Heart right ventricle (tissue), 16 donors: Measurements from ENCODE around the gene MAP3K5. TPM values are rescaled to one million over a fixed set of nuclear protein-coding genes. Genes with fewer than 3 reads are reported as not detected.

ENCODE experiments used
- ATAC-seq, 8 donors: fragments of 200-7000 bp; cut with Tn5 transposase; one replicate each; pipeline ENCODE4 v1.9.1; 2020; ENCODE audit warnings: mild to moderate bottlenecking in 8 of 8, moderate library complexity in 8 of 8, moderate number of reproducible peaks in 1 of 8
- DNase-seq, 2 donors: peaks; one replicate each; pipeline ENCODE4 v3.0.0-alpha.2; 2020
- H3K27ac ChIP-seq, 10 donors: fragments of 200-600 bp; sonication (generic) in 2 of 10; one replicate each; pipeline versions ENCODE4 v1.5.0 to v1.8.0; 2020 to 2022; ENCODE audit warnings: mild to moderate bottlenecking in 3 of 10
- H3K27me3 ChIP-seq, 7 donors: fragments of 200-600 bp; one replicate each; pipeline ENCODE4 v1.8.0; 2021 to 2022; ENCODE audit warnings: mild to moderate bottlenecking in 2 of 7
- H3K36me3 ChIP-seq, 9 donors: fragments of 200-600 bp; sonication (generic) in 1 of 9; one replicate each; pipeline versions ENCODE4 v1.5.0 to v1.8.0; 2020 to 2022; ENCODE audit warnings: mild to moderate bottlenecking in 2 of 9
- H3K4me1 ChIP-seq, 9 donors: fragments of 200-600 bp; sonication (generic) in 1 of 9; one replicate each; pipeline versions ENCODE4 v1.5.0 to v1.8.0; 2020 to 2022; ENCODE audit warnings: mild to moderate bottlenecking in 4 of 9
- H3K4me3 ChIP-seq, 10 donors: fragments of 200-600 bp; sonication (generic) in 2 of 10; one replicate each; pipeline versions ENCODE4 v1.5.0 to v1.8.0; 2020 to 2022; ENCODE audit warnings: mild to moderate bottlenecking in 7 of 10, moderate library complexity in 2 of 10
- H3K9me3 ChIP-seq, 11 donors: fragments of 200-600 bp in 10 of 11; sonication (generic) in 2 of 11; one replicate each; pipeline versions ENCODE4 v1.5.0 to v1.8.0; 2013 to 2022; ENCODE audit warnings: mild to moderate bottlenecking in 2 of 11, control low read depth in 1 of 11, moderate library complexity in 1 of 11
- WGBS, 2 donors: extraction: QIAGEN DNeasy Blood & Tissue Kit; methylation state at CpG; one replicate each; pipeline ENCODE4 v1.1.7; 2013; ENCODE audit warnings: inconsistent platforms in 1 of 2; 5-methylcytosine and 5-hydroxymethylcytosine counted together
- intact Hi-C, 10 donors: fragments of 100-400 bp; cut with DNase I; formaldehyde crosslinking; loops; one replicate each; pipeline versions ENCODE4 v1.11.1 to v1.14.2; 2022
- polyA plus RNA-seq, 2 donors: library from polyadenylated mRNA; stranded (reverse); fragments of 200-250 nt; gene quantifications; one replicate each; pipeline ENCODE4 v1.2.3, GENCODE V29; 2013
- total RNA-seq, 10 donors: library from RNA; stranded (reverse); fragmentation: NEBNext Ultra II Directional in 3 of 10; extraction: Animal tissue kit (Norgen Biotek cat#: 25700) in 3 of 10; gene quantifications; one replicate each; pipeline versions ENCODE4 v1.2.1 to v1.2.4, GENCODE V29; 2021 to 2023
- TF ChIP-seq, protein P1 (sequence below), 9 donors: fragments of 200-600 bp; sonication (generic) in 2 of 9; IDR thresholded peaks; one replicate each; pipeline versions ENCODE4 v1.5.0 to v1.8.0; 2021 to 2022; ENCODE audit warnings: antibody characterized with exemption in 9 of 9, mild to moderate bottlenecking in 5 of 9, moderate library complexity in 1 of 9
- donor health status: Arrhythmogenic right ventricular cardiomyopathy.
- donor health status: ischemic (EF 13 %, LVEDD 7.1; RV severe dilation, severe dysfunction).
- donor health status: healthy with polysubstance abuse.
- donor health status: DM: no; HTN: yes; CAD: no.
- donor health status: DM: no; HTN: no; CAD: no.
- donor health status: ischemic (EF 25% LVEDD 6.9; RV normal size, moderate dysfunction).
- donor health status: ischemic (EF 25% LVEDD 5.7; RV mildly dilated, moderate dysfunction).
- donor health status: healthy.
- donor health status: DM: yes; HTN: yes; CAD: no.
- donor health status: Ischemic cardiomyopathy.
- donor health status: ischemic (EF 35%, LVEDD 5.7; RV mildly dilated, moderate dysfunction).
- donor health status: nonischemic (EF 11% LVEDD 7.7; RV severe dilation, severe dysfunction).
- donor health status: DM: yes; HTN: yes; CAD: no.
- donor health status: PGD.
- donor health status: ischemic (EF 29% LVEDD 5.4; RV normal size, mild dysfunction).
- donor health status: nonischemic (EF 23%, LVEDD 6.1; RV moderate dilation, normal function).

MAP3K5 gene
- total and polyA plus RNA-seq, 12 donors: 5.1 to 35.7 (median 27.8) TPM

DNA sequence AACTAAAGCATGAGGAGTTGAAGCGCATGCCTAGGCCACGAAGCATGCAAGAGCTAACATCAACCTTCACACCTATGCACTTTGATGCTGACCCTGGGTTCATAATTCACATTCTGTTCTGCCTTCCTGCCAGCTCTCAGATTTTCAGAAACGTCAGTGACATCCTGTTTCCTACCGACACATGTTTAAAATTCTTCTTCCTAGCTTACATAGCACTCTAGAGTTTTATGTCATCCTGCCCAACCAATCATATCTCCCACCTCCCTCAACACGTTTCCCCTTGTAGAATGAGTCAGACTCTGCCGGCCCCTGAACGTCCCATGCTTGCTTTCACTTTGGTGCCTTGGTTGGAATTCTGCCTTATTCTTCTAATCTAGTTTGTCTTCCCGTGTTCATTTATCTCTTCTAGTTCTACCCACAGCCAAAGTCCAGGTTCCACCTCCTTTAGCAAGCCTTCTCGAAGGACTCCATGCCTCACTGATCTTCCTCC, 144.9 kb downstream of the MAP3K5 start:
- H3K4me3 ChIP-seq: peak overlapping the region in 1 of 10 donors; percentile 5
- WGBS, 2 donors: 29 to 43% methylated on average over 9 of the region's 9 CpGs
- intact Hi-C loops: loop anchor here in 2 of 10 donors (2.0 to 10.0 kb wide), 2 partner anchors 67 kb away; no protein-coding TSS in a partner anchor
- no peaks in the 10 kb centered on the region for H3K9me3 ChIP-seq
- TF ChIP-seq, protein P1, sequence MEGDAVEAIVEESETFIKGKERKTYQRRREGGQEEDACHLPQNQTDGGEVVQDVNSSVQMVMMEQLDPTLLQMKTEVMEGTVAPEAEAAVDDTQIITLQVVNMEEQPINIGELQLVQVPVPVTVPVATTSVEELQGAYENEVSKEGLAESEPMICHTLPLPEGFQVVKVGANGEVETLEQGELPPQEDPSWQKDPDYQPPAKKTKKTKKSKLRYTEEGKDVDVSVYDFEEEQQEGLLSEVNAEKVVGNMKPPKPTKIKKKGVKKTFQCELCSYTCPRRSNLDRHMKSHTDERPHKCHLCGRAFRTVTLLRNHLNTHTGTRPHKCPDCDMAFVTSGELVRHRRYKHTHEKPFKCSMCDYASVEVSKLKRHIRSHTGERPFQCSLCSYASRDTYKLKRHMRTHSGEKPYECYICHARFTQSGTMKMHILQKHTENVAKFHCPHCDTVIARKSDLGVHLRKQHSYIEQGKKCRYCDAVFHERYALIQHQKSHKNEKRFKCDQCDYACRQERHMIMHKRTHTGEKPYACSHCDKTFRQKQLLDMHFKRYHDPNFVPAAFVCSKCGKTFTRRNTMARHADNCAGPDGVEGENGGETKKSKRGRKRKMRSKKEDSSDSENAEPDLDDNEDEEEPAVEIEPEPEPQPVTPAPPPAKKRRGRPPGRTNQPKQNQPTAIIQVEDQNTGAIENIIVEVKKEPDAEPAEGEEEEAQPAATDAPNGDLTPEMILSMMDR (IDR thresholded peaks at IDR 0.05): no peak
- no peaks in the 10 kb centered on the region for H3K27me3 ChIP-seq
- peaks cover 0 to 25% (median 5%) of the 10 kb centered on the region in 9 donors for H3K36me3 ChIP-seq
- peak in 5 of 8 donors; percentile 49 to 75 (median 54) for ATAC-seq
- peaks cover 8 to 55% (median 41%) of the 10 kb centered on the region in 9 donors for H3K4me1 ChIP-seq
- H3K27ac ChIP-seq: peak overlapping the region in 8 of 10 donors; percentile 18 to 74 (median 63)
- DNase-seq: peak in 1 of 2 donors; percentile 26

DNA sequence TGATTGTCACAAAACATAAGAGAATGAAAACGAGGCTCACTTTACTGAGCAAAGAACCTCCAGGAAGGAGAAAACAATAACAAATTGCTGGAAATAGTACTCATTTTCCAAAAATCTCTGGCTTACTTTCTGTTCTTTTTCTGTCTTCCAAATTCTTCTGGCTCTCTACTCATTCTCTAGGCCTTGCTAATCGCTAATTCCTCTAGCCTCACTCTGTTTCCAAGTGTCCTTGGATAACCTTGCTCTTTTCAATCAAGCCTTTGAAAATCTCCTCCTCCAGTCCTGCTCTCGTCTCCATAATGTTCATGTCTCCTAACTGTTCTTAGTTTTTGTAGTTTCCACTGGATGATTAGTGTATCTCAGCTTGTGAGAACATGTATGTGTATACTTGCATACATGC, 145.9 kb downstream of the MAP3K5 start:
- ATAC-seq: peak in 6 of 8 donors; percentile 37 to 67 (median 47)
- H3K27ac ChIP-seq: peak overlapping the region in 9 of 10 donors; percentile 22 to 73 (median 36)
- intact Hi-C loops: loop anchor here in 2 of 10 donors (2.0 to 10.0 kb wide), 2 partner anchors 68 kb away; no protein-coding TSS in a partner anchor
- TF ChIP-seq, protein P1 (IDR thresholded peaks at IDR 0.05): no peak
- no peaks in the 10 kb centered on the region for H3K9me3 ChIP-seq
- no peak overlapping the region for H3K4me3 ChIP-seq
- DNase-seq: no peak
- 15 to 22% methylated on average over 3 of the region's 3 CpGs for WGBS, 2 donors
- H3K4me1 ChIP-seq: peaks cover 8 to 55% (median 41%) of the 10 kb centered on the region in 9 donors
- peaks cover 0 to 17% (median 0%) of the 10 kb centered on the region in 9 donors for H3K36me3 ChIP-seq
- H3K27me3 ChIP-seq: no peaks in the 10 kb centered on the region

- Histone ChIP-seq H3K9me3 (no peaks in the 10 kb centered on the region), H3K4me3 (no peak overlapping the region), H3K36me3 (peaks cover 0 to 15% (median 0%) of the 10 kb centered on the region in 9 donors), H3K27ac (peak overlapping the region in 9 of 10 donors; percentile 26 to 73 (median 55)), H3K4me1 (peaks cover 8 to 55% (median 41%) of the 10 kb centered on the region in 9 donors), H3K27me3 (no peaks in the 10 kb centered on the region)
- ATAC-seq (peak in 5 of 8 donors; percentile 2 to 44 (median 6)), DNase-seq (no peak)
- 85 to 87% methylated on average over 4 of the region's 4 CpGs for WGBS, 2 donors
- intact Hi-C loops: loop anchor here (1.0 to 10.0 kb wide), 5 partner anchors 70 to 152 kb away; partner anchors contain the start of gene MAP3K5 (in 7 of the 10)
- TF ChIP-seq, protein P1 (IDR thresholded peaks at IDR 0.05): no peak
These were observed 147.7 kb downstream of the MAP3K5 start for GRCh38 chr6:136644597-136644952.

DNA sequence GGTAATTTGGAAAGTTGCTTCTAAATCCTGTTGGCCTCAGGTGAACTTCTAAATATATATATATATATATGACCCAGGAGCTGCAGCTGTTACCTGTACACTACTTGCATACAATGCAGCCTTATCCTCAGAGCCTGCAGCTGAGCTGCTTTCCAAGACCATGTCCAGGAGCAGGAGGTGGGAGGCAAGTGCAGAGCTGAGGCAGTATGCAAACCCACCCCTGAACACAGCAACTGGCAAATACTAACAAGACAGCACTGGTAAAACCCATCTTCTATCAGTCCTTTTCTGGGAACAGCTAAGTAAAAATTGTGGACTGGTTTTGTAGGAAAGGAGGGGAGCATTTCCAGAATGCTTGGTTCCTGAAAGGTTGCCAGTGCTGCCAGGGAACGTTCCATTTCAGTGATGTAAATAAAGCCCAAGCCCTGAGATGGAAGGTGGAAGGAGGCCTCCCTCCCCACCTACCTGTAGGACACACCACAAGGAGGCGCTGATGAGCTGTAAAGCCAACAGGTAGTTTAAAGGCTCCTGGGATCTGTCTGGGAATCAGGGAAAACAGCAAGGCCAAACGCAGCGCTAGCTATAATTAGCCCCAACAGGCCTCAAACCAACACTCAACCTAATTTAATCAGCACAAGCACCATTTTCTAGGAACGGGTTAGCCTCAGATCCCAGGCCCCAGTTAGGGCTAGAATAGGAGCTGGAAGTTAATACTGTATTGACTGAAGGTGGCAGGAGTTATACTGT, 148.3 kb downstream of the MAP3K5 start:
- intact Hi-C loops: loop anchor here (1.0 to 10.0 kb wide), 5 partner anchors 71 to 153 kb away; partner anchors contain the start of gene MAP3K5 (in 7 of the 10)
- peak; percentile 86 to 98 (median 95) for ATAC-seq
- Histone ChIP-seq H3K9me3 (no peaks in the 10 kb centered on the region), H3K27ac (peak overlapping the region in 9 of 10 donors; percentile 26 to 73 (median 55)), H3K4me1 (peaks cover 8 to 55% (median 41%) of the 10 kb centered on the region in 9 donors), H3K4me3 (no peak overlapping the region), H3K36me3 (peaks cover 0 to 17% (median 0%) of the 10 kb centered on the region in 9 donors), H3K27me3 (no peaks in the 10 kb centered on the region)
- TF ChIP-seq, protein P1 (IDR thresholded peaks at IDR 0.05): peak; percentile 56 to 93 (median 89)
- peak; percentile 84 to 93 for DNase-seq
- WGBS, 2 donors: 2 to 4% methylated on average over 5 of the region's 5 CpGs
